ENCODE results near the gene SLIT3.

DNA sequence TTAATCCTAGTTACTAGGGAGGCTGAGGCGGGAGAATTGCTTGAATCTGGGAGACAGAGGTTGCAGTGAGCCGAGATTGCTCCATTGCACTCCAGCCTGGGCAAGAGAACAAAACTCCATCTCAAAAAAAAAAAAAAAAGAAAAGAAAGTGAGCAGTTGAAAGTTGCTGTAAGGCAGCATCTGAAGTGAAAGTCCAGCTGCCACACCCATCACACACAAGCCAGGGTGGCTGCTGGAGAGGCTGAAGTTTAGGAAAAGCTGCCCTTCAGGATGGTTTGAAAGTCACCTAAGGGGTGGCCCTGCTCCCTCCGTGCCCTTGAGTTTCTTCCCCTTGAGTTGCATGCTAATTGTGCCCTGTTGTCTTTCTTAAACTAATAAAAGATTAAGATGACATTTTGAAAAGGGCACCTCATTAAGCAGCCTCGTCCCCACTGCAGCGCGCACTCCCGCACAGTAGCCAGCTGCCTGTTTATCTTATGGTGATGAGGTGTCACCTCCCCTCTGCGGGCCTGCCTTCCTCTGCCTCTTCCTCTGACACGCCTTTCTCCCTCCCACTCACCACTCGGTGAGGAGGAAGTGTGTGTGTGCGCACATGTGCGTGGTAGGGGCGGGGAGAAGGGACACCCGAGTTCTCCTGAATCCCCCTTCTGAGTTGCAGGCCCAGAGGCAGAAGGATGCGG is 617.6 kb downstream of the SLIT3 start:
- TF ChIP-seq POLR2A (IDR thresholded peaks at IDR 0.05), result no peak
- TF ChIP-seq, protein P1, sequence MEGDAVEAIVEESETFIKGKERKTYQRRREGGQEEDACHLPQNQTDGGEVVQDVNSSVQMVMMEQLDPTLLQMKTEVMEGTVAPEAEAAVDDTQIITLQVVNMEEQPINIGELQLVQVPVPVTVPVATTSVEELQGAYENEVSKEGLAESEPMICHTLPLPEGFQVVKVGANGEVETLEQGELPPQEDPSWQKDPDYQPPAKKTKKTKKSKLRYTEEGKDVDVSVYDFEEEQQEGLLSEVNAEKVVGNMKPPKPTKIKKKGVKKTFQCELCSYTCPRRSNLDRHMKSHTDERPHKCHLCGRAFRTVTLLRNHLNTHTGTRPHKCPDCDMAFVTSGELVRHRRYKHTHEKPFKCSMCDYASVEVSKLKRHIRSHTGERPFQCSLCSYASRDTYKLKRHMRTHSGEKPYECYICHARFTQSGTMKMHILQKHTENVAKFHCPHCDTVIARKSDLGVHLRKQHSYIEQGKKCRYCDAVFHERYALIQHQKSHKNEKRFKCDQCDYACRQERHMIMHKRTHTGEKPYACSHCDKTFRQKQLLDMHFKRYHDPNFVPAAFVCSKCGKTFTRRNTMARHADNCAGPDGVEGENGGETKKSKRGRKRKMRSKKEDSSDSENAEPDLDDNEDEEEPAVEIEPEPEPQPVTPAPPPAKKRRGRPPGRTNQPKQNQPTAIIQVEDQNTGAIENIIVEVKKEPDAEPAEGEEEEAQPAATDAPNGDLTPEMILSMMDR (IDR thresholded peaks at IDR 0.05), result no peak

Measured in breast epithelium (tissue), 3 donors.